ENCODE measurements around the gene SIGMAR1.

DNA sequence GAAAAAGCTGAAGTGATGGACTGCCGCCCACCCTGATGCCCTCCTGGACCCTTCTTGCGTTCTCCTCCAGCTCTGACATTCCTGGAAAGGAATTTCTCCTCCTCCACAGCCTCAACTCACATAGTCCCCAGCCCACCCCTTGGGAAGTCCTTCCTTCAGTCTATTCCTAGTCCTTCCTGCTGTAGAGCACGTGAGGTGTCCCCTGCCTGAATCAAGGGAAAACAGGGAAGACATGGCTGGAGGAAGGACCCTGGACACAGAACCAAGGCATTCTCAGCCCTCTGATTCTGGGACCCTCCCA lies 12.5 kb downstream of the SIGMAR1 start:
- TF ChIP-seq, protein P1, sequence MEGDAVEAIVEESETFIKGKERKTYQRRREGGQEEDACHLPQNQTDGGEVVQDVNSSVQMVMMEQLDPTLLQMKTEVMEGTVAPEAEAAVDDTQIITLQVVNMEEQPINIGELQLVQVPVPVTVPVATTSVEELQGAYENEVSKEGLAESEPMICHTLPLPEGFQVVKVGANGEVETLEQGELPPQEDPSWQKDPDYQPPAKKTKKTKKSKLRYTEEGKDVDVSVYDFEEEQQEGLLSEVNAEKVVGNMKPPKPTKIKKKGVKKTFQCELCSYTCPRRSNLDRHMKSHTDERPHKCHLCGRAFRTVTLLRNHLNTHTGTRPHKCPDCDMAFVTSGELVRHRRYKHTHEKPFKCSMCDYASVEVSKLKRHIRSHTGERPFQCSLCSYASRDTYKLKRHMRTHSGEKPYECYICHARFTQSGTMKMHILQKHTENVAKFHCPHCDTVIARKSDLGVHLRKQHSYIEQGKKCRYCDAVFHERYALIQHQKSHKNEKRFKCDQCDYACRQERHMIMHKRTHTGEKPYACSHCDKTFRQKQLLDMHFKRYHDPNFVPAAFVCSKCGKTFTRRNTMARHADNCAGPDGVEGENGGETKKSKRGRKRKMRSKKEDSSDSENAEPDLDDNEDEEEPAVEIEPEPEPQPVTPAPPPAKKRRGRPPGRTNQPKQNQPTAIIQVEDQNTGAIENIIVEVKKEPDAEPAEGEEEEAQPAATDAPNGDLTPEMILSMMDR (IDR thresholded peaks at IDR 0.05; ENCODE audit: low read length), result no peak
- no peak for TF ChIP-seq EZH2 (IDR thresholded peaks at IDR 0.05; ENCODE audit: borderline replicate concordance, low read length)
